DMS79 treated with DMSO at 0.1 percent for 48 hours (cell line): ENCODE data around the gene CASP5.

Experiments
- DNase-seq: peaks from one replicate; lab custom pipeline; 2025; lab: John Stamatoyannopoulos, UW

Gene CASP5

DNA sequence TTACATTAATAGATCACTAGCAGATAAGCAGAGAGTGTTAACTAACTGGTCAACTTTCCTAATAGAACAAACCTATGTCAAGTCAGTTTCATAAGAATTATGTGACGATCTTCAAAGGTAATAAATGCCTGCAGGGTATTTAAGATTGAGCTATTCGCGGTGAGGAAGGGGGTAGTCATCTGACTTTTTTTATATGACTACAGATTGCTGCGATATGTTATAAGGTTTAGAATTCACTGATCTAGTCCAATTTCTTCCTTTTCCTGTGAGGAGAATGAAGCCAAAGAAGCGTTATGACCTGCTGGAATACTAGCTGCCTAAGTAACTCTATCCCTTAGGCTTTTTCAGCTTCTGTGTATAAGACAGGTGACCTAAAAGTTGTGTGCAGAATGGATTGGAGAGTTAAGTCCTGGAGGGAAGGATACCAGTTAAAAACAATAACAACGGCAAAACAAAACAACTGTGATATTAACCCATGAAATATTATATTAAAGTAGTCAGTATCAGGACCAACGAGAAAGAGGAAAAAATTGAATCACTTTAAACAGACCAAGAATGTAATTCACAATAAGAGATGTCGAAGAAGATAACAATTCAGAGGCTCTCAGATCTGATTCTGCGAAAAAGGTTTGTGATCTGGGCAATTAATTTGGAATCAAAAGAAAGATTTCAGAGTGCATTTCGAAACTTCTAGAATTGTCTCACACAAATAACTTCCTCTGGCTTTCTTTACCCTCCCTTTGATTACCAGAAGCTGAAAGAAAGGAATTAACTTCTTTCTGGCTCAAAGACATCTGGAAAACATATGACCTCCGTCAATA is 55.2 kb downstream of the CASP5 start:
- no peak for DNase-seq

DNA sequence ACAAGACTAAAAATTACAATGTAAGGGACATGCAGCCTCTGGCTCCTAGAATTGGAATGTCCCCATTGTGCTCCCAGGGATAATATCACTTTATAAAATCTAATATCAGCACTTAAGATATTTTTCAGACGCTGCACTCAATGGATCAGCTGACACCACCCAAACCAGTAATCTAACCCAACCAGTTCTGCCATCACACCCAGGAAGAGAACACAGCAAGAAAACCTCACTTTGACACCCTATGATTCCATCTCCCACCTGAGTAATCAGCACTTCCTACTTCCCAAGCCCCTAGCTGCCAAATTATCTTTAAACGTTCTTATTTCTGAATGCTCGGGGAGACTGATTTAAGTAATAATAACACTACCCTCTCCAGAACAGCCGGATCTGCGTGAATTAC is 57.2 kb downstream of the CASP5 start:
- DNase-seq, result no peak

DNA sequence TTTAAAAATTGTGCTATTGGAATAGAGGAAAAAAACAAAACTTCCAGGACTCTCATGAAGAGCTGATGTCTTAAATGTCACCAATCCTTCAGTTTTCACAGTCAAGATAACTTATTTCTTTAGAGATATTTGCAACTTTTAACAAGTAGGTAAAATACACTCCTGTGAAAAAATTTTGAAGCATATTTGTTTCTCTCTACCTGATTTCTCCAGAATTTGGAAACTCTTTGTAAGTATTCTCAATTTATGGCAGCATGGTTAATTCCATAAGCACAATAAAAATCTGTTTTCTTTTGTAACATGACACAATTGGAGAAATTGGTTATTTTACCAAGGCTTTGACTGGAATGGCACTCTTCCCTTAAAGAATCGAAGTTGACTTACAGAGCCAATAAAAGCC is 58.7 kb downstream of the CASP5 start:
- no peak for DNase-seq

DNA sequence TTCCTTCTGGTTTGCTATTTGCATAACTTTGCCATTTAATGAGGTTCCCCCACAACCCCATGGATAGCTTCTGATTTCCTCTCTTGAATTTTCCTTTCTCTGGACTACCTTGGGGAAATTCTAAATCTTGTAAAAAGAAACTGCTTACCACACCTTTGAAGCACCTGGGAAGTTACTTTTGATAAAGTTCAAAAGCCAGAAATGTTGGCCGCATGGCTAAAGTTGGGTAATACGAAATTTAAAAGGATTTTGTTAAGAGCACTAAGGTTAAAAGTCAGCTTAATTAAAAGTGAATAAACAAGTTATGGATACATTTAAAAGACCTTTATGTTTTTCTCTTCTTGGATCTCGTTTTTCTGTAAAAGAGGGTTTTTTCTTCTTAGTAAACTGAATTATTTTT is 60.1 kb downstream of the CASP5 start:
- DNase-seq, result no peak

DNA sequence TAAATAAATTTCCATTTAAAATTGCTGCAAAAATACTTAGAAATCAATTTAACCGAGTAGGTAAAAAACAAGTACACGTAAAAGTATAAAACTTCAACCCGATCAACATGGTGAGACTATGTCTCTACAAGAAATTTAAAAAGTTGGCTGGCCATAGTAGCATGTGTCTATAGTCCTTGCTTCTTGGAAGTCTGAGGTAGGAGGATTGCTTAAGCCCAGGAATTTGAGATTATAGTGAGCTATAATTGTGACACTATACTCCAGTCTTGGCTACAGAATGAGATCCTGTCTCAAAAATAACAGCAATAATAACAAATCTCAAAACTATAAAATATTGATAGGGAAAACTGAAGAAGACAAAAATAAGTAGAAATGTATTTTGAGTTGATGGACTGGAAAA is 65.7 kb downstream of the CASP5 start:
- no peak for DNase-seq

DNA sequence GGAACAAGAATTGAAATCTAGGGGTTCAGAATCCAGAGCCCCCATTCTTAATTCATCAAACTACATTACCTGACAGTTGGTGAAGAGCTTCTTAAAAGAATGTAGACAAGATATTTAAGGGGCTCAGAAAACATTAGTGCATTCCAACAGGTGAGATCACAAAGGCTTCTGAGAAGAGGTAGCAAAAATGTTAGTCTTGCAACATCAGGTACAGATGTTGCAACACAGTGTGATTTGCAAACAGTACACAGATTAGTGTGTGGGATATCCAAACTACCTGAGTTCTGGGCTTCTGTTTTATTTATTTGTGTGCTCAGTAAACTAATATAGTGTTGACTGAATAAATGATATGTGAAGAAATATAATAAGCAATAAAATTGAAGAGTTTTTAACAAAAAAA is 66.4 kb downstream of the CASP5 start:
- no peak for DNase-seq

DNA sequence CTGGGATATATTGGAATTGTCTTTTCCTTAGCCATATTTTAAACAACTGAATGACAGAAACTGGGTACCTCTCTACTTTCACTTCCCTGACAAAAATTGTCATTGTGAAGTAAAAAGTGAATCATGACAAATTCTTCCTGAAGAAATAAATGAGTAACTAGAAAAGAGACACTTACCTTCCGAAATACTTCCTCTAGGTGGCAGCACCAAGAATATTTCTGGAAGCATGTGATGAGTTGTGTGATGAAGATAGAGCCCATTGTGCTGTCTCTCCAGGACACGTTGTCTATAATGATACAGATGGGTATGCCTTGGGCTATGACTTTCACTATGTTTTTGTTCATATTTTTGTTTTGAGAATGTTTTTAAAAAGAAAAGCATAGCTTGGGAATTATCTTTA is 76.1 kb downstream of the CASP5 start:
- DNase-seq, result no peak
